Measurements from ENCODE around the gene GSK3A. TPM values are rescaled to one million over a fixed set of nuclear protein-coding genes. Genes with fewer than 3 reads are reported as not detected.

The GSK3A gene
- total and polyA plus RNA-seq, 9 of the 15 experiments (the other 6 are each of a cell fraction or from before 2014, with no cell fraction given): 0.62 to 90.7 (median 33.3) TPM

- TF ChIP-seq MGA (IDR thresholded peaks at IDR 0.05) (no peak), ZNF217 (CRISPR knock-in tag; IDR thresholded peaks at IDR 0.05) (no peak), HDAC6 (IDR thresholded peaks at IDR 0.05; ENCODE audit: low read depth, low read length) (no peak), ZNF316 (IDR thresholded peaks at IDR 0.05) (peak; percentile 43), PRMT5 (CRISPR knock-in tag; IDR thresholded peaks at IDR 0.05) (no peak), MLLT1 (IDR thresholded peaks at IDR 0.05) (no peak), HIVEP1 (CRISPR knock-in tag; IDR thresholded peaks at IDR 0.05) (no peak), PYGO2 (tag; IDR thresholded peaks at IDR 0.05) (no peak), BHLHE40 (IDR thresholded peaks at IDR 0.05; ENCODE audit: low read length) (no peak), HOMEZ (CRISPR knock-in tag; IDR thresholded peaks at IDR 0.05) (no peak)
Measured at GRCh38 chr19:42206871-42207755, 35.3 kb downstream of the GSK3A start (continued).
